ENCODE data around the gene ANKRD50.
A peak's percentile ranks its signal among the peaks of the same experiment; 100 is the strongest.

Gene ANKRD50

GRCh38 chr4:124712372-124713184 is at the start of gene ANKRD50:
Gene ANKRD50 (minus strand): TSS chr4:124712732. CDS start chr4:124710511, 2,221 bp downstream.
- DNase-seq (ENCODE audit: low read depth in 2 of 3, low spot score in 2 of 3), result peak in 2 of 3 experiments; percentile 31 to 47

GRCh38 chr4:124757126-124757525 is 44.6 kb upstream of the ANKRD50 start:
- no peak for DNase-seq (ENCODE audit: low read depth in 2 of 3, low spot score in 2 of 3)

GRCh38 chr4:124754681-124755080 is 42.1 kb upstream of the ANKRD50 start:
- no peak for DNase-seq (ENCODE audit: low read depth in 2 of 3, low spot score in 2 of 3)

GRCh38 chr4:124753941-124754581 is 41.5 kb upstream of the ANKRD50 start:
- no peak for DNase-seq (ENCODE audit: low read depth in 2 of 3, low spot score in 2 of 3)

- no peak for DNase-seq (ENCODE audit: low read depth in 2 of 3, low spot score in 2 of 3)
These were observed 36.9 kb upstream of the ANKRD50 start for GRCh38 chr4:124749421-124749820.

GRCh38 chr4:124748965-124749364 is 36.4 kb upstream of the ANKRD50 start:
- no peak for DNase-seq (ENCODE audit: low read depth in 2 of 3, low spot score in 2 of 3)

GRCh38 chr4:124745985-124746801 is 33.7 kb upstream of the ANKRD50 start:
- no peak for DNase-seq (ENCODE audit: low read depth in 2 of 3, low spot score in 2 of 3)

GRCh38 chr4:124743711-124744110 is 31.2 kb upstream of the ANKRD50 start:
- DNase-seq (ENCODE audit: low read depth in 2 of 3, low spot score in 2 of 3), result no peak

GRCh38 chr4:124740501-124740900 is 28.0 kb upstream of the ANKRD50 start:
- DNase-seq (ENCODE audit: low read depth in 2 of 3, low spot score in 2 of 3), result no peak

- DNase-seq (ENCODE audit: low read depth in 2 of 3, low spot score in 2 of 3), result no peak
These were observed 26.5 kb upstream of the ANKRD50 start for GRCh38 chr4:124738994-124739393.

- no peak for DNase-seq (ENCODE audit: low read depth in 2 of 3, low spot score in 2 of 3)
These were observed 25.1 kb upstream of the ANKRD50 start for GRCh38 chr4:124737619-124738018.

GRCh38 chr4:124736526-124736925 is 24.0 kb upstream of the ANKRD50 start:
- DNase-seq (ENCODE audit: low read depth in 2 of 3, low spot score in 2 of 3), result no peak

GRCh38 chr4:124727331-124727890 is 14.9 kb upstream of the ANKRD50 start:
- DNase-seq (ENCODE audit: low read depth in 2 of 3, low spot score in 2 of 3), result no peak

GRCh38 chr4:124726269-124726668 is 13.7 kb upstream of the ANKRD50 start:
- no peak for DNase-seq (ENCODE audit: low read depth in 2 of 3, low spot score in 2 of 3)

- DNase-seq (ENCODE audit: low read depth in 2 of 3, low spot score in 2 of 3), result no peak
These were observed 9.5 kb upstream of the ANKRD50 start for GRCh38 chr4:124722071-124722470.

- DNase-seq (ENCODE audit: low read depth in 2 of 3, low spot score in 2 of 3), result no peak
These were observed 4.6 kb upstream of the ANKRD50 start for GRCh38 chr4:124717101-124717500.

GRCh38 chr4:124713185-124713592 is 657 bp upstream of the ANKRD50 start:
- DNase-seq (ENCODE audit: low read depth in 2 of 3, low spot score in 2 of 3), result no peak

GRCh38 chr4:124711471-124712371 is 811 bp downstream of the ANKRD50 start:
- DNase-seq (ENCODE audit: low read depth in 2 of 3, low spot score in 2 of 3), result peak in 1 of 3 experiments; percentile 0

- DNase-seq (ENCODE audit: low read depth in 2 of 3, low spot score in 2 of 3), result no peak
These were observed 1.6 kb downstream of the ANKRD50 start for GRCh38 chr4:124710911-124711310.

- DNase-seq (ENCODE audit: low read depth in 2 of 3, low spot score in 2 of 3), result no peak
These were observed 2.4 kb downstream of the ANKRD50 start for GRCh38 chr4:124710015-124710741.
